ENCODE results near the gene MAD2L1. TPM values are rescaled to one million over a fixed set of nuclear protein-coding genes. Genes with fewer than 3 reads are reported as not detected.

MAD2L1 gene
- total RNA-seq, 4 donors from 2014 or later: 0.57 to 4.7 (median 1.3) TPM

GRCh38 chr4:120056246-120056645, 10.4 kb downstream of the MAD2L1 start:
- TF ChIP-seq CTCF (IDR thresholded peaks at IDR 0.05; ENCODE audit: low read depth): no peak

GRCh38 chr4:120055795-120056194, 10.9 kb downstream of the MAD2L1 start:
- no peak for TF ChIP-seq CTCF (IDR thresholded peaks at IDR 0.05; ENCODE audit: low read depth)

- TF ChIP-seq CTCF (IDR thresholded peaks at IDR 0.05; ENCODE audit: low read depth): no peak
Observed at GRCh38 chr4:120055162-120055561, 11.5 kb downstream of the MAD2L1 start.

- no peak for TF ChIP-seq CTCF (IDR thresholded peaks at IDR 0.05; ENCODE audit: low read depth)
Observed at GRCh38 chr4:120053911-120054310, 12.7 kb downstream of the MAD2L1 start.

GRCh38 chr4:120052856-120053255, 13.8 kb downstream of the MAD2L1 start:
- TF ChIP-seq CTCF (IDR thresholded peaks at IDR 0.05; ENCODE audit: low read depth): no peak

GRCh38 chr4:120051253-120051652, 15.4 kb downstream of the MAD2L1 start:
- TF ChIP-seq CTCF (IDR thresholded peaks at IDR 0.05; ENCODE audit: low read depth): no peak

- no peak for TF ChIP-seq CTCF (IDR thresholded peaks at IDR 0.05; ENCODE audit: low read depth)
Observed at GRCh38 chr4:120049732-120050494, 16.7 kb downstream of the MAD2L1 start.
